Putamen (tissue), 1 donor: ENCODE measurements around the gene PHF21A.

Experiments used
- DNase-seq: peaks from one replicate; pipeline ENCODE4 v3.0.0-alpha.2; 2016; ENCODE audit warnings: low spot score

PHF21A gene

GRCh38 chr11:45884596-45885185, 236.6 kb downstream of the PHF21A start:
- no peak for DNase-seq
